ENCODE measurements around the gene RTKN2. TPM values are rescaled to one million over a fixed set of nuclear protein-coding genes. Genes with fewer than 3 reads are reported as not detected.

Gene RTKN2
- polyA plus RNA-seq, 3 donors, result 0.07 to 0.08 TPM; not detected in 1

- H3K4me3 ChIP-seq (replicated peaks in 1 of 3; ENCODE audit: low read depth in 2 of 3, low read length in 3 of 3), result no peak overlapping the region
- WGBS (ENCODE audit: insufficient coverage), result no CpG with 5 or more reads among the region's 1 CpG
- no peak overlapping the region for H2AFZ ChIP-seq (ENCODE audit: insufficient read depth, low read depth, low read length, poor library complexity, severe bottlenecking)
- no peaks in the 10 kb centered on the region for H3K79me2 ChIP-seq (ENCODE audit: insufficient read depth, low read length)
- intact Hi-C loops (cut with micrococcal nuclease), result no loop called here
- peaks cover 3% of the 10 kb centered on the region for H3K4me1 Mint-ChIP-seq
- no peaks in the 10 kb centered on the region for H3K36me3 ChIP-seq (replicated peaks in 1 of 2; ENCODE audit: control insufficient read depth in 1 of 2, insufficient read depth in 2 of 2, low read length in 2 of 2)
- DNase-seq, result no peak
- no peak for TF ChIP-seq CTCF (IDR thresholded peaks at IDR 0.05)
- peaks cover 0 to 12% (median 10%) of the 10 kb centered on the region in 7 donors for H3K9me3 Mint-ChIP-seq
- H3K27ac Mint-ChIP-seq, result no peak overlapping the region
- H3K4me3 Mint-ChIP-seq, result no peak overlapping the region
- no peaks in the 10 kb centered on the region for H3K36me3 Mint-ChIP-seq
- no peaks in the 10 kb centered on the region for H4K20me1 ChIP-seq (ENCODE audit: insufficient read depth, low read length)
- H3K27me3 ChIP-seq (ENCODE audit: control insufficient read depth in 2 of 2, insufficient read depth in 2 of 2, low read length in 2 of 2), result no peaks in the 10 kb centered on the region
- peaks cover 4 to 6% of the 10 kb centered on the region in 2 donors for H3K9me3 ChIP-seq (replicated peaks in 1 of 2; ENCODE audit: control insufficient read depth in 1 of 2, insufficient read depth in 1 of 2, low read length in 2 of 2)
- no peak overlapping the region for H3K4me2 ChIP-seq (replicated peaks; ENCODE audit: extremely low read depth, low read length, poor library complexity, severe bottlenecking)
- H3K9ac ChIP-seq (ENCODE audit: insufficient read depth, low read length, poor library complexity, severe bottlenecking), result no peak overlapping the region
- H3K27me3 Mint-ChIP-seq (ENCODE audit: low read depth in 3 of 3), result peaks cover 1 to 10% (median 4%) of the 10 kb centered on the region in 3 donors
- no peak overlapping the region for H3K27ac ChIP-seq (ENCODE audit: low read depth in 1 of 2, low read length in 2 of 2)
- H3K4me1 ChIP-seq (ENCODE audit: control insufficient read depth in 1 of 2, insufficient read depth in 2 of 2, low read length in 2 of 2), result no peaks in the 10 kb centered on the region
These were observed 37.2 kb upstream of the RTKN2 start for GRCh38 chr10:62305813-62306212.

GRCh38 chr10:62303922-62304321, 35.3 kb upstream of the RTKN2 start:
- Histone ChIP-seq H3K9me3 (replicated peaks in 1 of 2; ENCODE audit: control insufficient read depth in 1 of 2, insufficient read depth in 1 of 2, low read length in 2 of 2) (peaks cover 4 to 8% of the 10 kb centered on the region in 2 donors), H4K20me1 (ENCODE audit: insufficient read depth, low read length) (no peaks in the 10 kb centered on the region), H3K79me2 (ENCODE audit: insufficient read depth, low read length) (no peaks in the 10 kb centered on the region), H3K4me2 (replicated peaks; ENCODE audit: extremely low read depth, low read length, poor library complexity, severe bottlenecking) (no peak overlapping the region), H3K9ac (ENCODE audit: insufficient read depth, low read length, poor library complexity, severe bottlenecking) (no peak overlapping the region), H3K4me1 (ENCODE audit: control insufficient read depth in 1 of 2, insufficient read depth in 2 of 2, low read length in 2 of 2) (no peaks in the 10 kb centered on the region), H3K4me3 (replicated peaks in 1 of 3; ENCODE audit: low read depth in 2 of 3, low read length in 3 of 3) (no peak overlapping the region), H2AFZ (ENCODE audit: insufficient read depth, low read depth, low read length, poor library complexity, severe bottlenecking) (no peak overlapping the region), H3K27ac (ENCODE audit: low read depth in 1 of 2, low read length in 2 of 2) (no peak overlapping the region), H3K27me3 (ENCODE audit: control insufficient read depth in 2 of 2, insufficient read depth in 2 of 2, low read length in 2 of 2) (no peaks in the 10 kb centered on the region), H3K36me3 (replicated peaks in 1 of 2; ENCODE audit: control insufficient read depth in 1 of 2, insufficient read depth in 2 of 2, low read length in 2 of 2) (no peaks in the 10 kb centered on the region)
- TF ChIP-seq CTCF (IDR thresholded peaks at IDR 0.05), result no peak
- WGBS (ENCODE audit: insufficient coverage), result 100% methylated on average over 2 of the region's 7 CpGs
- H3K9me3 Mint-ChIP-seq, result peaks cover 4 to 21% (median 16%) of the 10 kb centered on the region in 7 donors
- peaks cover 3% of the 10 kb centered on the region for H3K4me1 Mint-ChIP-seq
- no peak overlapping the region for H3K27ac Mint-ChIP-seq
- H3K36me3 Mint-ChIP-seq, result no peaks in the 10 kb centered on the region
- DNase-seq, result no peak
- no peak overlapping the region for H3K4me3 Mint-ChIP-seq
- intact Hi-C loops (cut with micrococcal nuclease), result no loop called here
- peaks cover 0 to 10% (median 4%) of the 10 kb centered on the region in 3 donors for H3K27me3 Mint-ChIP-seq (ENCODE audit: low read depth in 3 of 3)

Measured in CD14-positive monocyte (primary cell).